K562 (cell line): ENCODE data around the gene NDOR1. TPM values are rescaled to one million over a fixed set of nuclear protein-coding genes. Genes with fewer than 3 reads are reported as not detected.

Experiments used
- ASH1L ChIP-seq: fragments of 450-650 bp; IDR thresholded peaks from 2 replicates; pipeline ENCODE4 v1.6.1; 2018; ENCODE audit warnings: borderline replicate concordance, mild to moderate bottlenecking, low read depth; ENCODE audit not compliant: partially characterized antibody
- C11orf30 ChIP-seq: fragments of 450-650 bp; IDR thresholded peaks from 2 replicates; pipeline ENCODE4 v1.6.1; 2016; ENCODE audit warnings: low read depth, mild to moderate bottlenecking
- CBFA2T2 ChIP-seq: fragments of 450-650 bp; conservative IDR thresholded peaks from 2 replicates; pipeline ENCODE4 v1.6.1; 2017; ENCODE audit warnings: mild to moderate bottlenecking
- CBFA2T3 ChIP-seq: fragments of 450-650 bp; IDR thresholded peaks from 2 replicates; pipeline ENCODE4 v1.6.1; 2017
- CHCHD3 ChIP-seq: fragments of 250-450 bp; sonication (Bioruptor Pico); IDR thresholded peaks from 2 replicates; pipeline ENCODE4 v2.1.2; 2022; ENCODE audit warnings: mild to moderate bottlenecking
- CHD2 ChIP-seq: IDR thresholded peaks from 2 replicates; pipeline ENCODE4 v1.6.1; 2011; ENCODE audit warnings: low read depth, low read length
- CREM ChIP-seq: IDR thresholded peaks from 2 replicates; pipeline ENCODE4 v1.6.1; 2014; ENCODE audit warnings: antibody characterized with exemption, low read depth
- GABPA ChIP-seq: fragments of 200-800 bp; sonication (Bioruptor generic); conservative IDR thresholded peaks from 2 replicates; pipeline ENCODE4 v1.6.1; 2016; ENCODE audit warnings: low read depth, missing genetic modification characterization, missing compliant biosample characterization
- GATAD2B ChIP-seq: fragments of 450-650 bp; IDR thresholded peaks from 2 replicates; pipeline ENCODE4 v1.6.1; 2017; ENCODE audit warnings: mild to moderate bottlenecking, borderline replicate concordance
- IFI16 ChIP-seq: fragments of 250-450 bp; sonication (Bioruptor Pico); IDR thresholded peaks from 2 replicates; pipeline ENCODE4 v2.1.2; 2022; ENCODE audit warnings: mild to moderate bottlenecking, inconsistent platforms
- KHSRP ChIP-seq: fragments of 450-650 bp; IDR thresholded peaks from 2 replicates; pipeline ENCODE4 v1.6.1; 2017
- KLF10 ChIP-seq: fragments of 250-450 bp; sonication (Bioruptor Pico); IDR thresholded peaks from 2 replicates; pipeline ENCODE4 v1.6.1; 2021; ENCODE audit warnings: matching md5 sums
- MED1 ChIP-seq: sonication (generic); formaldehyde crosslinking; IDR thresholded peaks from 2 replicates; pipeline ENCODE4 v1.8.1; 2023; ENCODE audit warnings: missing genetic modification reagents, borderline replicate concordance
- MYBL2 ChIP-seq, 2 experiments: fragments of 450-650 bp in 1 of 2; sonication (generic) in 1 of 2; formaldehyde crosslinking in 1 of 2; IDR thresholded peaks; 2 replicates each; pipeline versions ENCODE4 v1.6.1 to v1.8.1; 2017 to 2022; ENCODE audit warnings: borderline replicate concordance in 1 of 2, inconsistent platforms in 1 of 2, low read depth in 1 of 2, mild to moderate bottlenecking in 1 of 2, missing genetic modification reagents in 1 of 2, moderate library complexity in 1 of 2
- MYC ChIP-seq, 2 experiments: fragments of 250-450 bp in 1 of 2; sonication (Bioruptor Pico) in 1 of 2; IDR thresholded peaks; 2 replicates each; pipeline versions ENCODE4 v1.5.1 to v1.6.1; 2012 to 2021; ENCODE audit warnings: low read depth in 2 of 2, borderline replicate concordance in 1 of 2, improper control_type of control experiment in 1 of 2, low read length in 1 of 2, mild to moderate bottlenecking in 1 of 2, moderate library complexity in 1 of 2
- NCOA2 ChIP-seq, 2 experiments: fragments of 450-650 bp; IDR thresholded peaks; 2 replicates each; pipeline ENCODE4 v1.6.1; 2018; ENCODE audit warnings: mild to moderate bottlenecking in 2 of 2, moderate library complexity in 1 of 2; ENCODE audit not compliant: partially characterized antibody in 2 of 2
- NFIC ChIP-seq: fragments of 450-650 bp; IDR thresholded peaks from 2 replicates; pipeline ENCODE4 v1.6.1; 2017; ENCODE audit warnings: mild to moderate bottlenecking, inconsistent platforms
- PHF21A ChIP-seq: fragments of 450-650 bp; IDR thresholded peaks from 2 replicates; pipeline ENCODE4 v1.6.1; 2017; ENCODE audit warnings: low read depth, borderline replicate concordance
- PTTG1 ChIP-seq: fragments of 450-650 bp; IDR thresholded peaks from 2 replicates; pipeline ENCODE4 v1.6.1; 2016; ENCODE audit warnings: low read depth, mild to moderate bottlenecking, missing genetic modification characterization, missing compliant biosample characterization
- SMAD4 ChIP-seq: fragments of 250-450 bp; sonication (Bioruptor Pico); conservative IDR thresholded peaks from 2 replicates; pipeline ENCODE4 v1.8.0; 2021; ENCODE audit warnings: inconsistent platforms, mild to moderate bottlenecking, moderate library complexity
- SMC3 ChIP-seq: conservative IDR thresholded peaks from 2 replicates; pipeline ENCODE4 v1.6.1; 2011; ENCODE audit warnings: low read depth, low read length, improper control_type of control experiment; ENCODE audit not compliant: insufficient read depth
- TAF7 ChIP-seq: fragments of 450-650 bp; IDR thresholded peaks from 2 replicates; pipeline ENCODE4 v1.6.1; 2016; ENCODE audit warnings: missing genetic modification characterization, missing compliant biosample characterization
- ZBTB17 ChIP-seq: fragments of 450-650 bp; formaldehyde crosslinking; IDR thresholded peaks from 2 replicates; pipeline ENCODE4 v1.4.0; 2020; ENCODE audit warnings: mild to moderate bottlenecking
- ZBTB7A ChIP-seq: IDR thresholded peaks from 2 replicates; pipeline ENCODE4 v1.6.1; 2011; ENCODE audit warnings: low read depth, mild to moderate bottlenecking, low read length, moderate library complexity, borderline replicate concordance; ENCODE audit not compliant: control insufficient read depth
- ZNF124 ChIP-seq: sonication (generic); formaldehyde crosslinking; IDR thresholded peaks from 2 replicates; pipeline ENCODE4 v1.8.1; 2022; ENCODE audit warnings: missing genetic modification reagents
- ZNF23 ChIP-seq: fragments of 250-450 bp; sonication (Bioruptor Pico); IDR thresholded peaks from 2 replicates; pipeline ENCODE4 v1.4.0; 2020; ENCODE audit warnings: mild to moderate bottlenecking
- ZNF436 ChIP-seq: fragments of 250-450, 450-650 bp; sonication (Bioruptor Pico); formaldehyde crosslinking; IDR thresholded peaks from 2 replicates; pipeline ENCODE4 v1.7.0; 2020; ENCODE audit warnings: mild to moderate bottlenecking
- ZNF696 ChIP-seq: fragments of 250-450 bp; sonication (Bioruptor Pico); conservative IDR thresholded peaks from 2 replicates; pipeline ENCODE4 v1.4.0; 2020; ENCODE audit warnings: mild to moderate bottlenecking, moderate library complexity
- polyA plus RNA-seq, 8 experiments: library from polyadenylated mRNA; depleted of rRNA in 4 of 8; stranded (reverse) in 5 of 8; unstranded in 3 of 8; fragments of >200 nt; fragmentation: Nextera tagmentation in 2 of 8; fragmentation: Illumina TruSeq in 1 of 8; extraction: Ambion mirVana in 2 of 8; extraction: Trizol in 1 of 8; gene quantifications; 2 replicates each; pipeline versions ENCODE4 v1.2.1 to v1.2.3, GENCODE V29; 2011 to 2014; ENCODE audit warnings: inconsistent platforms in 1 of 8, missing spikeins in 1 of 8
- total RNA-seq, 7 experiments: library from RNA; depleted of rRNA in 6 of 7; stranded (reverse); fragments of >200 nt in 6 of 7; fragmentation: Illumina TruSeq in 2 of 7; extraction: Trizol in 2 of 7; gene quantifications; 2 replicates each; pipeline versions ENCODE4 v1.2.1 to v1.2.3, GENCODE V29; 2011 to 2021; ENCODE audit warnings: low replicate concordance in 1 of 7
- TF ChIP-seq, protein P1 (sequence below): sonication (generic); formaldehyde crosslinking; IDR thresholded peaks from 2 replicates; pipeline ENCODE4 v1.8.1; 2023; ENCODE audit warnings: mild to moderate bottlenecking, missing genetic modification reagents

The NDOR1 gene
- total and polyA plus RNA-seq, 9 of the 15 experiments (the other 6 are each of a cell fraction or from before 2014, with no cell fraction given): 0.06 to 36.9 (median 6.9) TPM

- no peak for TF ChIP-seq KHSRP
- TF ChIP-seq ASH1L: peak; percentile 99
- no peak for TF ChIP-seq PTTG1 (tag)
- no peak for TF ChIP-seq CBFA2T3
- TF ChIP-seq KLF10 (CRISPR knock-in tag): no peak
- TF ChIP-seq GABPA (tag): no peak
- no peak for TF ChIP-seq GATAD2B
- 0 out of 2 replicates have a peak, but pooled peaks have one; percentile 57 for TF ChIP-seq ZBTB17 (CRISPR knock-in tag)
- TF ChIP-seq, protein P1, sequence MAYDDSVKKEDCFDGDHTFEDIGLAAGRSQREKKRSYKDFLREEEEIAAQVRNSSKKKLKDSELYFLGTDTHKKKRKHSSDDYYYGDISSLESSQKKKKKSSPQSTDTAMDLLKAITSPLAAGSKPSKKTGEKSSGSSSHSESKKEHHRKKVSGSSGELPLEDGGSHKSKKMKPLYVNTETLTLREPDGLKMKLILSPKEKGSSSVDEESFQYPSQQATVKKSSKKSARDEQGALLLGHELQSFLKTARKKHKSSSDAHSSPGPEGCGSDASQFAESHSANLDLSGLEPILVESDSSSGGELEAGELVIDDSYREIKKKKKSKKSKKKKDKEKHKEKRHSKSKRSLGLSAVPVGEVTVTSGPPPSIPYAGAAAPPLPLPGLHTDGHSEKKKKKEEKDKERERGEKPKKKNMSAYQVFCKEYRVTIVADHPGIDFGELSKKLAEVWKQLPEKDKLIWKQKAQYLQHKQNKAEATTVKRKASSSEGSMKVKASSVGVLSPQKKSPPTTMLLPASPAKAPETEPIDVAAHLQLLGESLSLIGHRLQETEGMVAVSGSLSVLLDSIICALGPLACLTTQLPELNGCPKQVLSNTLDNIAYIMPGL (CRISPR knock-in tag): 0 out of 2 replicates have a peak, but pooled peaks have one; percentile 38
- TF ChIP-seq ZNF23: no peak
- TF ChIP-seq CREM: peak; percentile 71
- TF ChIP-seq ZNF696 (CRISPR knock-in tag): no peak
- TF ChIP-seq CHD2: peak; percentile 93
- peak; percentile 96 for TF ChIP-seq MYBL2 (IDR thresholded peaks at IDR 0.05; ENCODE audit: low read depth)
- peak; percentile 91; the same call in 1 of the 2 replicates for TF ChIP-seq MYBL2 (CRISPR knock-in tag; IDR thresholded peaks at IDR 0.05; ENCODE audit: borderline replicate concordance)
- TF ChIP-seq NCOA2 (IDR thresholded peaks at IDR 0.05; ENCODE audit: partially characterized antibody in 2 of 2): no peak
- TF ChIP-seq ZBTB7A: no peak
- TF ChIP-seq TAF7: peak; percentile 98
- peak; percentile 59 for TF ChIP-seq MYC (IDR thresholded peaks at IDR 0.05; ENCODE audit: low read depth, low read length)
- TF ChIP-seq MYC (CRISPR knock-in tag; IDR thresholded peaks at IDR 0.05; ENCODE audit: borderline replicate concordance, low read depth): no peak
- peak; percentile 22; the same call in 1 of the 2 replicates for TF ChIP-seq SMC3
- TF ChIP-seq ZNF436 (CRISPR knock-in tag): no peak
- no peak for TF ChIP-seq ZNF124 (CRISPR knock-in tag)
- 0 out of 2 replicates have a peak, but pooled peaks have one; percentile 74 for TF ChIP-seq CHCHD3 (CRISPR knock-in tag)
- TF ChIP-seq SMAD4 (CRISPR knock-in tag): peak; percentile 56
- TF ChIP-seq C11orf30: no peak
- no peak for TF ChIP-seq IFI16
- no peak for TF ChIP-seq MED1 (CRISPR knock-in tag)
- no peak for TF ChIP-seq PHF21A
- TF ChIP-seq CBFA2T2: no peak
- TF ChIP-seq NFIC: peak; percentile 79
Observed at GRCh38 chr9:137240841-137241489, 35.5 kb downstream of the NDOR1 start, which contains the start of gene TUBB4B (continued).
